NCI-H2081 treated with DMSO at 0.1 percent for 48 hours (cell line): ENCODE data around the gene ITFG2.

Source experiments
- DNase-seq: peaks from one replicate; lab custom pipeline; 2025; lab: John Stamatoyannopoulos, UW

The ITFG2 gene

DNA sequence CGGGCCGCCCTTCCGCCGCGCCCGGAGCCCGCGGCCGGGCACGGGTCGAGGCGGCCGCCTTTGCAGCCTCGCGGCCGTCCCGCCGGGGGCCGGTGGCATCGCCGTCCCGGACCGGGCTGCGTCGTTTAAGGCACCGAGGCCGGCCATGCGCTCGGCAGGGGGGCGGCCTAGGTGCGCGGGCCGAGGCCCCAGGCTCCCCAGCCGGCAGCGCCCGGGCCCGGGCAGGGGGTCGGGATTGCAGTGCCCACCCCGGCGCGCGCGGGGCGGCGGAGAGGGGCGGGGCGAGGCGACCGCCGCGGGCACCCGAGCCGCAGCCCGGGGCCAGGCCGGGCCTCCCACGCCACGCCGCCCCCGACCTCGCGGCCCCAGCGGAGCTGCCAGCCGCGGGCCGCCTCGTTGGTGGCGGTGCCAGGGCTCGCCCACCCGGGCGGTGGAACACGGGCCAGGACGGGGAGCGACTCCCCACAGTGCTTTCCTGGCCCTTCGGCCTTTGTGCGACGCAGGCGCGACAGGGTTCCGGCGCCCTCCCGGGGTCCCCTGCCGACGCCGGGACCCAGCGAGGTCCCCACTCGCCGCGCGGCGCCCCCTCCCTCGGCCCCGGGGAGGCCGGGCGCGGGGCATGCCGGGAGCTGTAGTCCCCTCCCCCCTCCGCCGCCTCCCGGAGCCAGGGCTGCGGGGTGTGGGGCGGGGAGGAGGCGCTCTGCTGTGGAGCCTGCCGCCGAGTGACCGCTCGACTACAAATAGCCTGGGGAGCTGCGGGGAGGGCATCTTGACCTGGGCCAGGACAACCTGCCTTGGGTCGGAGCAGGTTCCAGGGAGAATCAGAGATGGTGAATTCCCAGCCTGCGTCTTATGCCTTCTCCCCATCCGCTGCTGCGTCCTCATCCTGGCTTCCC lies 16.9 kb upstream of the ITFG2 start:
- no peak for DNase-seq

DNA sequence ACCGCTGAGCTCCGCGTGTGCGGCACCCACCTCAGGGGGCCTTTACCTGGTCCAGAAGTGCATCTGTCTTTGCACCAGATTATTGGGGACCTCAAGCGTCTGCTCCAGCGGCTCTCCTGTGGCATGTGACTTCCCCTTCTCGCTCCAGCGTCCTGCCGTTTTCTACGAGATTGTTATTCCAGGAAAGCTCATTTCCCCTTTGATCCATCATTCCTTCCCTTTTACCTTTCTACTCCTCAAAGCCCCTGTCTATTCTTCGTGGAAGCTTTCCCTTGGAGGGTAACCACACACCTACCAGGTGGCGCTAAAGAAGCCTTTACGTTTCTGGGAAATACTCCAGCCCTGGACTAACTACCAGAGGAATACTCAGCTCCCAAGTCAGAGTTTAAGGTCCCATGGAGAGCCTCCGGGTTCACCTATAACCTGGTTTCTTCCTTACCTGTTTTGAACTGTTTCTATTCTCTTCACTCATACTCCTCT lies 16.2 kb upstream of the ITFG2 start:
- no peak for DNase-seq

DNA sequence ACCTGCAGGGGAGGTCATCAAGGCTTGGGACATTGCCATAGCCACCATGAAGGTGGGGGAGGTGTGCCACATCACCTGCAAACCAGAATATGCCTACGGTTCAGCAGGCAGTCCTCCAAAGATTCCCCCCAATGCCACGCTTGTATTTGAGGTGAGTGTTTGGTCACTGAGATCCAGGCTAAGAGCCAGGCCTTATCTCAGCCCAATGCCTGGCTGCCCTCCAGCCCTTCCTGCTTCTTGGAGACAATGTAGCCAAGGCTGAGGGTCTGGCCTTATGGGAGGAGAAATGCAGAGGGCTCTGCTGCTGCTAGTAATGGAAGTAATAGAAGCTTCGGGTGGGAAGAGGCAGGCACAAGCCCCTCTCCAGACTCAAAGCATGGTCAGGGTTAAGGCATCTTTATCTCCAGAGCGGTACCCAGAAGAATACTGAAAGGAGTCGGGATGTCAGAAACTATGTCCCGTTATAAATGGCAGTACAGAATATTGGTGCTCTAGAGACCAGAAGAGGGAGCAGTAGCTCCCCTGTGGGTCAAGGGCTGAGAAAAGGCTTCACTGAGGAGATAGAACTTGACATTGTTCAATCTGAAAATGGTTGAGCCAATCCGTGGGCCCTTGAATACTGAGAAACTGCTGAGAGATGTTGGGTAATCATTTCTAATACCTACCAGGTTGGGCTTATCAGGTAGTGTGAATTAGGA lies 14.6 kb upstream of the ITFG2 start:
- DNase-seq = no peak

DNA sequence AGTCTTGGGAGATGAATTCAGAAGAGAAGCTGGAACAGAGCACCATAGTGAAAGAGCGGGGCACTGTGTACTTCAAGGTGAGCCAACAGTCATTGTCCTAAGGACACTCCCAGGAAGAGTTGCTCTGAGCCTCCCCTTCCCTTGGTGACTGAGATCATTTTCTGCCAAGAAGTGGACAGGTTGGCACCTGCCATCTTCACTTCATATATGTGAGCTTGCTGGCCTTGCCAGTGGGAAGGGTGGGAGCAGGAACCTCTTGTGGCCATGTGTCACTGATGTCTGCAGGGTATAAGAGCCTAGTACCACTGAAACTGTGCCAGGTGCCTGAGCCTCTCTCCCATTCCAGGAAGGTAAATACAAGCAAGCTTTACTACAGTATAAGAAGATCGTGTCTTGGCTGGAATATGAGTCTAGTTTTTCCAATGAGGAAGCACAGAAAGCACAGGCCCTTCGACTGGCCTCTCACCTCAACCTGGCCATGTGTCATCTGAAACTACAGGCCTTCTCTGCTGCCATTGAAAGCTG lies 12.4 kb upstream of the ITFG2 start:
- DNase-seq = no peak

DNA sequence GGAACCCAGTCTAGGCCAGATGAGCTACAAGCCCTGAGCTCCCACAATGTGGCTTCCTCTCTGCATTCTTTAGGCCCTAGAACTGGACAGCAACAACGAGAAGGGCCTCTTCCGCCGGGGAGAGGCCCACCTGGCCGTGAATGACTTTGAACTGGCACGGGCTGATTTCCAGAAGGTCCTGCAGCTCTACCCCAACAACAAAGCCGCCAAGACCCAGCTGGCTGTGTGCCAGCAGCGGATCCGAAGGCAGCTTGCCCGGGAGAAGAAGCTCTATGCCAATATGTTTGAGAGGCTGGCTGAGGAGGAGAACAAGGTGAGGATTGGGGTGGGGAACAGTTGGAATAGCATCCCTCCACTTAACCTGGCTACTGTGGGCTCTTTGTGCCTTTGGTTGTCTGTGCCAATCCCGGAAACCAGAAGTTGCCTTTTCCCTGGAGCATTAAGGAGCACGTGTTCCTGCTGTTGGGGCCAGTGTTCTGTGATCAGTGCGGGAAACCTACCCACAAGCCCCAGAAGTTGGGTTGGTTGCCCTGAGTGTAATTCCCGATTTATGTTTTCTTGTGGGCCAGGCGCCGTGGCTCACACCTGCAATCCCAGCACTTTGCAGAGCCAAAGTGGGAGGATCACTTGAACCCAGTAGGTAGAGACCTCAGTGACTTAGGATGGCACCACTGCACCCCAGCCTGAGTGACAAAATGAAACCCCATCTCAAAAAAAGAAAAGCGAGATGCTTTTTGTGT lies 11.3 kb upstream of the ITFG2 start:
- DNase-seq = no peak

DNA sequence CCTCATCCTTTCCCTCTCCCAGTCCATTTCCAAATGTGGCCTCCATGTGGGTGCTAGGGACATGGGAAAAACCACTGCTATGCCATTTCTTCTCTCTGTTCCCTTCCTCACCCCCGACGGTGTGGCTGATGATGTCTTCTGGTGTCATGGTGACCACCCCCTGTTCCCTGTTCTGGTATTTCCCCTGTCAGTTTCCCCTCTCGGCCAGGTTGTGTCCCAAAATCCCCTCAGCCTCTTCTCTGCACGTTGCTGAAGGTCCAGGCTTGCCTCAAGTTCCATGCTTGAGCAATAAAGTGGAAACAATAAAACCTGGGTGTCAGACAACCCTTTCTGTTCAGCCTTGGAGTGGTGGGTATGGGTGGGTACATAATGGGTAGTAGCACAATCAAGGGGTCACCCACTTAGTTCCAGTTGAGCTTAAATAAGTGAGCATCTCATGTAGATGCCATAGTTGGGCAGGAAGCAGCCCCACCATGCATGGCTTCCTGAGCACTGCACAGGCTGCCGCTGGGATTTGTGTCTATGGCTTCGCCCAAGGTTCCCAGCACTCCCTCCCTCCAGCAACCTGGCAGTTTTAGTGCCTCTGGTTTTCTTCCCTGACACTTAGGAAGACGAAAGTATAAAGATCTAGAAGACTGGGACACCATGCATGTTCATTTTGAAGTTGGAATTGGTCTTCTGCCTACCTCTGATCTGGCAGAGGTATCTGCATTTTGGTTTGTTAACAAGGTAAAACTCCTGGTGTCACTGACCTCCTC lies 8.7 kb upstream of the ITFG2 start:
- no peak for DNase-seq

DNA sequence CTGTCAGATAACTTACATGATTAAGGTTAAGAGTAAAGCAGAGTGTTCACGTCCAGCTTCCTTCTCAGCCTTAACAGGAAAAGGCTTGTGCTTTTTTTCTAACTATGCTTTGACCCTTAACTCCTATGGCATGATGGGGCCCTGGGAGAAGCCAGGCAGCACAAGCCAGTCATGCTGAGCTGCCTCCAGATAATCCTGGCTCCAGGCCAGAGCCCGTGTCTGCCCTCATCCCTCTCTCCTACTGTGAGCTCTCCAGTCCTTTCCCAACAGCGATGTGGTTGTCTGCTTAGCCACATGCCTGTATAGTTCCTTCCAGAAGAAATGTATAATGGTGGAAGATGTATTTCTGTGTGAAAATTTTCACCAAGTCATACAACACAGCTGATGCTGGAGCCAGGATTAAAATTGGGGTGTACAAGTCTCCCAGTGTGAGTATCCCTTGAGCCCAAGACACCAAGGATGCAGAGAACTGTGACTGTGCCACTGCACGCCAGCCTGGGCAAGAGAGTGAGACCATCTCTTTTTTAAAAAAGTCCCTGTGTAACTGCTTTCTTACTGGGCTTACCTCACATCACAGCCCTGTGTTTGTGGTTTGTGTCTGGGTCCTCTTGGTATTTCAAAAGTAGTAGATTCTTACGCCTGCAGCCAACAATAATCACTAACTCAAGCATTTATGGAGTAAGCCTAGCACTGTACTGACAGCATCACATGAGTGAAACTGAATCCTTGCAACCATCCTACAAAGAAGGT lies 7.9 kb upstream of the ITFG2 start:
- DNase-seq = no peak

DNA sequence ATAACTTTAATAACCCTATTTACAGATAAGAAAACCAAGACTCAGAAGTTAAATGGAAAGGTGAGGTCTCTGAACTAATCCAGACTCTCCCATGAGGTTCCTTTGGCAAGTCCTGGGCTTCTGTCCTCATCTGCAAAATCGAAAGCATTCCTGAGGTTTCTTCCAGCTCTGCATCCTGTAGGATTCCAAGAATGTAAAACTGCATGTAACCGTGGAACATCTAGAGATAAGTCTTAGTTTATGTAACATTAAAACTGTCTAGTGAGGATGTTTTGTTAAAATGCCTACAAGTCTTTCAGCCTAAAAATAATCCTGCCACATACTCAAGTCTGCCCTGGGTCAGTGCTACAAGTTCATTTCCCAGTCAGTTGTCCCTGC lies 7.3 kb upstream of the ITFG2 start:
- DNase-seq = no peak

DNA sequence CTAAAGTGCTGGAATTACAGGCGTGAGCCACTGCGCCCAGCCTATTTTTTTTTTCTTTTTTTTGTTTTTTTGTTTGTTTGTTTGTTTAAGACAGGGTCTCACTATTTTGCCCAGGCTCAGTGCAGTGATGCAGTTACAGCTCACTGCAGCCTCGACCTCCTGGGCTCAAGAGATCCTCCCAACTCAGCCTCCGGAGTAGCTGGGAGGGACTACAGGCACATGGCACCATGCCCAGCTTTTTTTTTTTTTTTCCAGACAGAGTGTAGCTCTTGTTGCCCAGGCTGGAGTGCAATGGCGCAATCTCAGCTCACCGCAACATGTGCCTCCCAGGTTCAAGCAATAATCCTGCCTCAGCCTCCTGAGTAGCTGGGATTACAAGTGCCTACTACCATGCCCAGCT lies 5.8 kb upstream of the ITFG2 start:
- DNase-seq = no peak

DNA sequence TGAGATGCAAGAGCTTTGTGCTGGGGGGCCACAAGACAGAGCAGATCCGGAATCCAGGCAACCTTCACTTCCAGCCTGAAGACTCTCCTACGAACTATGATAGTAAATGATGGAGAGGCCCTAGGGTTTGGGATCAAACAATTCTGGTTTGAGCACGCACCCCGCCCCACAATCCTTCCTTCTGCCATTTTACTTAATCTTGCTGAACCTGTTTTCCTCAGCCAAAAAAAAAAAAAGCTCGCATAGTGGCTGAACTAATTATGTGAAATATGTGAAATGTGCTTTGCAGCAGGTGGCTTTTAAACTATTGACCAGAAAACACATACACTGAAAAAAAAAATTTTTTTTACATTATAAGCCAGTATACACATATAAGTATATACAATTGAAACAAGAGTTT lies 667 bp upstream of the ITFG2 start:
- no peak for DNase-seq

DNA sequence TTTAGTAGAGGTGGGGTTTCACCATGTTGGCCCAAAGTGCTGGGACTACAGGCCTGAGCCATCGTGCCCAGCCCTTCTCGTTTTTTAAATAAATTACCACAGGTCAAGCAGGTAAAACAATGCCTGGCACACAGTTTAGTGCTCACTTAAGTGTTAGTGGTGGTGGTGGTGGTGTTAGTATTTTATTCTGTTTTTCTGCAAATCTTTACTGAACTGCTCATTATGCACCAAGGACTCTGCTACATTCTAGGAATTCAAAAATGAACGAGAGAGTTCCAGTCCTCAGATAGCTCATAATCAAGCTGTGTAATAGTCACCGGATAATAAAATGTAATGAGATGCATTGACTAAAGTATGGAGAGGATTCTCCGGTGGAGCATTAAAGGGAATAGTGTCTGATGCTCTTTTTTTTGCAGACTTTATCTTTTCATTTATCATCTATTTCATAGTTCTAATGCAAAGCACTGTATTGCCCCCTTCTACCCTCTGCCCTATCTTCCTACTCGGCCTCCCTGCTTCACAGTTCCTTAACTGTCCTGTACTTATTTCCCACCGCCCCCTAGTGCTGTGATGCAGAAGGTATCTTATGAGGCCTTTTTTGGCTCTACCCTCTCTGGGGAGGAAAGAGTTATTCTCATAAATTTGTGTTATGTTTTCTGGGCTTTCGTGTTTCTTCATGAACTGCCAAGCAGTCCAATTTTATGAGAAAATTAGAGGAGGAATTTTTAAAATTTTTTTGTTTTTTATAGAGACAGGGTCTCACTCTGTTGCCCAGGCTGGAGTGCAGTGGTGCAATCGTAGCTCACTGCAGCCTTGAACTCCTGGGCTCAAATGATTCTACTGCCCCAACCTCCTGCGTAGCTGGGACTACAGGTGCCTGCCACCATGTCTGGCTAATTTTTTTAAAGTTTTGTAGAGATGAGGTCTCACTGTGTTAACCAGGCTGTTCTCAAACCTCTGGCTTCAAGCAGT lies 1.0 kb downstream of the ITFG2 start:
- no peak for DNase-seq

DNA sequence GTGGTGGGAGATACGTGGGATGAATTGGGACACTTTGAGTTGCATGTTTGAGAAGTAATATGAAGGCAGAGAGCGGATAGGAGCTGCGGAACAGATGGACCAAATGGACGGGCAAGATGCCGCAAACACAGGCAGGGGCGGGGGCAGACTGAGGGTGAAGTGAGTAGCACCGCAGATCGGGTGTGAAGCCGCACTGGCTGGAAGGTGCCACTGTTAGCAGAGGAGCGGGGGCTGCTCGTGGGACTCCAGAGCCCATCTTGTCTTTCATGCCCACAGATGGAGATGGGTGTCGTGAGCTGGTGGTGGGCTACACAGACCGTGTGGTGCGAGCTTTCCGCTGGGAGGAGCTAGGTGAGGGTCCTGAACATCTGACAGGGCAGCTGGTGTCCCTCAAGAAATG lies 7.3 kb downstream of the ITFG2 start:
- DNase-seq = no peak

DNA sequence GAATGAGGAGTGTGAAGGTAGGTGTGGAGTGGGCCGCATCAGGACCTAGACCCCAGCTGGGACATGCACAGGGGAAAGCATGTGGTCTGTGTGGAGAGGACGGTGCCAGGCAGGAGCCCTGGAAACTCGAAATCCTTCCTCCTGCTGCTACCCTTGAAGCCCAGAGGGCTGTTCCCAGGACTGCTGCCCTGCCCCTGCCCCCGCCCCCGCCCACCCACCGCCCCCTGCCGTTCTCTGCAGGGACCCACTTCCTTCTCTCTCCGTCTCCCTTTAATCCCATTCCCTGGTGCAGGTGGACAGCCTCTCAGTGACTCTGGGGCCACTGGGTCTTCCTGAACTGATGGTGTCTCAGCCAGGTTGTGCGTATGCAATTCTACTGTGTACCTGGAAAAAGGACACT lies 8.0 kb downstream of the ITFG2 start:
- no peak for DNase-seq

DNA sequence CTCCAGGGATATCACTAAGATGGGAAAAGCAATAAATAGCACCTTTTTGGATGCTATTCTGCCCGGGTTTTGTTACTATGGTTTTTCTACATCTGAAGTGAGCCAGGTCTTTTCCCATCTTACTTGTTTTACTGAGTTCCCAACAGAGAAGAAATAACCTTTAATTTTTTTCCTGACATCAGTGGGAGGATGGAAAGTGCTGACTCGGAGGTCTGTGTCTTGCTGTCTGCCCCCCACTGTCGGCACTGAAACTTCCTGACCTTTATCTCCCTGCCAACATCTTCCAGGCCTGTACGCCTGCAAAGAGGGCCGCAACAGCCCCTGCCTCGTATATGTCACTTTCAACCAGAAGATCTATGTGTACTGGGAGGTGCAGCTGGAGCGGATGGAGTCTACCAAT lies 11.0 kb downstream of the ITFG2 start:
- no peak for DNase-seq

DNA sequence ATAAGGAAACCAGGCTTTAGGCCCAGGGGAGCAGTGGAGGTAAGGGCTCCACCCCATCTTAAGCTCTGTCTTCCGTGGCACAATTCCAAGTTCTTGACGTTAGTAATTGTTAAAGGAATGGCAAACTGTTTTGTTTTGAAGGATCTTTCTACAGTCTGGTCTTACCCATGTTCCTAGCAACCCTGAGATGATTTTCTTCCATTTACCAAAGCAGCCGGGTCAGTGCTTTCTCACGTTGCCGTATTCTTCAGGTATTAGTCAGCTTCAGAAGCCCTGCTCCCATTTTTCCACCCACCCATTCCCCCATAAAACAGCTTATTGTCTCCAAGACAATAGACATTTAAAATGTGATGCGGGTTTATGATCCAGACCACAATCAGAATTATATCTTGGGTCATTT lies 12.1 kb downstream of the ITFG2 start:
- no peak for DNase-seq

DNA sequence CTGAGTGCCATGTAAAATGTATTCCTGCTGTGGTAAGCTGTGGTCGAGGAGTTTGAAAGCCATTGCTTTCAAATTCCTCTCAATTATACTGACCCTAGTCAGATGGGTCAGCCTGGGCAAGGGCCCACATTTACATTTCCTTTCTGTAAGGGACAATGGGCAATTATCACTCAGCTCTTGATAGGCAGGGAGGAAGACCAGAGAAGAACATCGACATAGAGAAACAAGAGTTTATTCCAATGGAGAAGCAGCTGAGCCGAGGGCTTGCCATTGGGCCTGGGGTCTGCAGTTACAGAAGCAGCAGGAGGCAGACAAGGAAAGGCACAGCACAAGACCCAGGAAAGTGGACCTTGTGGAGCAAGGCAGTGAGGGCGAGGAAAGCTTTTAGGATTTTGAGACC lies 12.7 kb downstream of the ITFG2 start:
- DNase-seq = no peak

DNA sequence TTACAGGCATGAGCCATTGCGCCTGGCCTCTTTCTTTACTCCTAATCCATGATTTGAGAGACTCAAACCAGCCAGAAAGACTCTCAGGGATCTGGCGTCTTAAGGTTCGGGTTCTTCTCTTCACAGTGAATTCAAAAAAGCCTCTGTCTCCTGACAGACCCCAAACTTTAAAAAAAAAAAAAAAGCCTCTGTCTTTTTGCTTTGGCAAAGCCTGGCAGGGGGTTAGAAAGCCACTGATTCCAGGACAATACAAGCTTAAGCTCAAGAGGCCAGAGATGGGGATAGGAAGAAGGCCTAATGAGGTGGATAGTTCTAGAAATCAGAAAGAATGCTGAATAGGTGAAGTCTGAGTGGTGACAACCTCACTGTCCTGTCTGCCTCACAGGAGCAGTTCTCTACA lies 13.6 kb downstream of the ITFG2 start:
- no peak for DNase-seq

DNA sequence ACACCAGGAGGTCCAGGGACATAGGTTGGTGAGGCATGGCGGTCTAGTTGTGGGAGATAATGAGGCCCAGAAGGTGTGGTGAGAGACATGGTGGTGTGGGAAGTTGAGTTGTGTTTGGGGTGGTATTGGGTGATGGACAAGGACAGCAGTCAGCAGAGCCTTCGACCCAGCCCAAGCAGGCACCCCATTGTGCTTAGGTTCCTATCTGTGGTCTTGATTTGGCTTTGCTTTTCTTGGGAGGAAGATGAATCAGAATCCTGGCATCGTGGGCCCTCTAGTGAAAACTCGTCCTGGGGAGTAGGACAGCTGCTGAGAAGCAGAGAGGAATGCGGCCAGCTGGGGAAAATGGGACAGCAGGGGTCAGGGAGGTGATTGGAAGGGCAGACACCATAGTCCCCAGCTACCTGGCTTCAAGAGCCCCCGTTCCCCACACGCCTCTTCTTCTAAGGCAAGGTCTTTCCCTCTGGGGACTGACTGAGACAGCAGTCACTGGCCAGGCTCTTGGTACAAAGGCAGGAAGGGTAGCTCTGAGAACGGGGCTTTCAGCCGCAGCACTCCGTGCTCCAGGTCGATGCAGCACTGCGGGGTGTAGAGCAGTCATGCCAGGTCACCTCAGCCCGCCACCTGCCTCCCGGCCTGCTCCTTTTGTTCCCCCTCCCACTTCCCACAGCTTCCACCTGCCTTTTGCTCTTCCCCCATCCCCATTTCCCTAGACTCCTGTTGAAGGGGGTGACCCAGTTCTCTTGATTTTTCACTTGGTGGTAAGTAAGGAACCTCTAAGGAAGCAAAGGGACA lies 14.4 kb downstream of the ITFG2 start:
- no peak for DNase-seq

DNA sequence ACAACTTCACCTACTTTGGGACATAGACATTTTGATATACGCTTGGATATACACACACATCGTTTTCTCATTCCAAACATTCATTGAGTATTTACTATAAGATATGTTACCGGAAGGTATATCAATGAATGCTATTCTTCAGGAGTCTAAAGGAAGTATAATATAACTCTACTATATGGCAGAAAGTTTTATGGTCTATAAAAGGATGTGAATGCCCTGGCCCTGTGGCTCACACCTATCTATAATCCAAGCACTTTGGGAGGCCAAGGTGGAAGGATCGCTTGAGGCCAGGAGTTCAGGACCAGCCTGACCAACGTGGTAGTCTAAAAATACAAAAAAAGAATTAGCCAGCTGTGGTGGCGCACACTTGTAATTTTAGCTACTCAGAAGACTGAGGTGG lies 16.8 kb downstream of the ITFG2 start:
- no peak for DNase-seq
